ENCODE data around the gene FAM168B.

The FAM168B gene

GRCh38 chr2:131027566-131028528 lies 65.4 kb downstream of the FAM168B start:
- in situ Hi-C loops (cut with HindIII; ENCODE audit: low sequenced_read_pairs): no loop called here

- in situ Hi-C loops (cut with HindIII; ENCODE audit: low sequenced_read_pairs): no loop called here
These were observed 66.3 kb downstream of the FAM168B start for GRCh38 chr2:131026919-131027318.

GRCh38 chr2:131023758-131024157 lies 69.5 kb downstream of the FAM168B start:
- in situ Hi-C loops (cut with HindIII; ENCODE audit: low sequenced_read_pairs): no loop called here

GRCh38 chr2:131022731-131023130 lies 70.5 kb downstream of the FAM168B start:
- in situ Hi-C loops (cut with HindIII; ENCODE audit: low sequenced_read_pairs): no loop called here

GRCh38 chr2:131016826-131017741 lies 76.2 kb downstream of the FAM168B start:
- in situ Hi-C loops (cut with HindIII; ENCODE audit: low sequenced_read_pairs): no loop called here

- in situ Hi-C loops (cut with HindIII; ENCODE audit: low sequenced_read_pairs): no loop called here
These were observed 77.5 kb downstream of the FAM168B start for GRCh38 chr2:131015764-131016163.

- in situ Hi-C loops (cut with HindIII; ENCODE audit: low sequenced_read_pairs): no loop called here
These were observed 79.1 kb downstream of the FAM168B start for GRCh38 chr2:131014141-131014540.

GRCh38 chr2:131011486-131011885 lies 81.8 kb downstream of the FAM168B start:
- in situ Hi-C loops (cut with HindIII; ENCODE audit: low sequenced_read_pairs): no loop called here

- in situ Hi-C loops (cut with HindIII; ENCODE audit: low sequenced_read_pairs): no loop called here
These were observed 82.7 kb downstream of the FAM168B start for GRCh38 chr2:131010566-131010965.

GRCh38 chr2:131009713-131010475 lies 83.4 kb downstream of the FAM168B start:
- in situ Hi-C loops (cut with HindIII; ENCODE audit: low sequenced_read_pairs): no loop called here

- in situ Hi-C loops (cut with HindIII; ENCODE audit: low sequenced_read_pairs): no loop called here
These were observed 84.3 kb downstream of the FAM168B start for GRCh38 chr2:131008967-131009366.

- in situ Hi-C loops (cut with HindIII; ENCODE audit: low sequenced_read_pairs): no loop called here
These were observed 86.7 kb downstream of the FAM168B start for GRCh38 chr2:131006561-131006960.

- in situ Hi-C loops (cut with HindIII; ENCODE audit: low sequenced_read_pairs): no loop called here
These were observed 87.9 kb downstream of the FAM168B start for GRCh38 chr2:131005216-131005935.

GRCh38 chr2:131004446-131005209 lies 88.6 kb downstream of the FAM168B start:
- in situ Hi-C loops (cut with HindIII; ENCODE audit: low sequenced_read_pairs): no loop called here

GRCh38 chr2:130998561-130998960 lies 94.7 kb downstream of the FAM168B start:
- in situ Hi-C loops (cut with HindIII; ENCODE audit: low sequenced_read_pairs): no loop called here
